ENCODE data around the gene TAOK2.

The TAOK2 gene

GRCh38 chr16:29963021-29963743 is 10.5 kb upstream of the TAOK2 start:
- DNase-seq, result no peak

GRCh38 chr16:29968205-29968604 is 5.5 kb upstream of the TAOK2 start:
- no peak for DNase-seq

GRCh38 chr16:29971304-29971703 is 2.4 kb upstream of the TAOK2 start:
- DNase-seq, result no peak

- DNase-seq, result no peak
Measured at GRCh38 chr16:29972500-29972899, 1.2 kb upstream of the TAOK2 start.

- DNase-seq, result no peak
Measured at GRCh38 chr16:29972992-29973383, 680 bp upstream of the TAOK2 start.

GRCh38 chr16:29974291-29975133 is 844 bp downstream of the TAOK2 start:
- no peak for DNase-seq

GRCh38 chr16:29975134-29975538 is 1.5 kb downstream of the TAOK2 start:
- DNase-seq, result no peak

- no peak for DNase-seq
Measured at GRCh38 chr16:29975811-29976511, 2.3 kb downstream of the TAOK2 start.

GRCh38 chr16:29977063-29977825 is 3.6 kb downstream of the TAOK2 start:
- no peak for DNase-seq

GRCh38 chr16:29978081-29978480 is 4.4 kb downstream of the TAOK2 start:
- no peak for DNase-seq

GRCh38 chr16:29978564-29979270 is 5.0 kb downstream of the TAOK2 start:
- no peak for DNase-seq

GRCh38 chr16:29982560-29983419 is 9.1 kb downstream of the TAOK2 start:
- no peak for DNase-seq

GRCh38 chr16:29983420-29984136 is 9.9 kb downstream of the TAOK2 start:
- no peak for DNase-seq

- no peak for DNase-seq
Measured at GRCh38 chr16:29984137-29984763, 10.6 kb downstream of the TAOK2 start.

GRCh38 chr16:29984764-29985147 is 11.1 kb downstream of the TAOK2 start:
- DNase-seq, result no peak

- no peak for DNase-seq
Measured at GRCh38 chr16:29985271-29985811, 11.7 kb downstream of the TAOK2 start.

- DNase-seq, result no peak
Measured at GRCh38 chr16:29986231-29986630, 12.6 kb downstream of the TAOK2 start.

- no peak for DNase-seq
Measured at GRCh38 chr16:29986931-29987330, 13.3 kb downstream of the TAOK2 start.

GRCh38 chr16:29987371-29988085 is 13.9 kb downstream of the TAOK2 start:
- no peak for DNase-seq

Measured in activated CD4-positive, CD25-positive, alpha-beta regulatory T cell (primary cell).